ENCODE data around the gene PRDM16.

PRDM16 gene

DNA sequence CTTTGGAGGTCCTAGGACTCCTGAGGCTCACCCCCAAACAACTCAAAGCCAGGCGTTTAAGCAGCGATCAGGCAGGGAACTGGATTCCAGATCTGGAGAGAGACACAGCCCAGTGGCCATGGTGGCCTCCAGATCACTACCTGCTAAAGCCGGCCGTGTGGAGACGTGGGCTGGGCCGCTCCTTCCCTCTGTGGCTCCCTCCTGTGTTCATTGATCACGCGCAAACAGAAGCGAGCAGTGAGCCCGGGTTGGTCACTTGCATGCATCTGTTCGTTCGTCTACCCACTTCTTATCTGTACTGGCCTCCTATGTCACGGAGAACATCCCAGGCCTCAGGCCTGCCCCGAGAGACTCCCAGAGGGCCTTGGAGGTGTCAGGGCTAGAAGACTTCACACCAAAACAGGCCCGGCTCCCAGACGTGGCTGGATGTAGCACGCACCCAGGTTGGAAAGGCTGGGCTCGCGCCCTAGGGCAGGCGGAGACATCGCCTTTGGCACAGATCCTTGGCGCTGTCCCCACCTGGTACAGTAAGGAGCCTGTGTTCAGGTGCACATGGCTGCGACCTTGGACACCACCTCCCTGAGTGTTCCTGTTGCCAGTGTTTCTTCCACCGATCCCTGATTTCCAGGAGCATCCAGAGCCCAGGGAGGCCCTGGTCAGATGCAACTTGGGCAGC is 308.7 kb downstream of the PRDM16 start:
- TF ChIP-seq, protein P1, sequence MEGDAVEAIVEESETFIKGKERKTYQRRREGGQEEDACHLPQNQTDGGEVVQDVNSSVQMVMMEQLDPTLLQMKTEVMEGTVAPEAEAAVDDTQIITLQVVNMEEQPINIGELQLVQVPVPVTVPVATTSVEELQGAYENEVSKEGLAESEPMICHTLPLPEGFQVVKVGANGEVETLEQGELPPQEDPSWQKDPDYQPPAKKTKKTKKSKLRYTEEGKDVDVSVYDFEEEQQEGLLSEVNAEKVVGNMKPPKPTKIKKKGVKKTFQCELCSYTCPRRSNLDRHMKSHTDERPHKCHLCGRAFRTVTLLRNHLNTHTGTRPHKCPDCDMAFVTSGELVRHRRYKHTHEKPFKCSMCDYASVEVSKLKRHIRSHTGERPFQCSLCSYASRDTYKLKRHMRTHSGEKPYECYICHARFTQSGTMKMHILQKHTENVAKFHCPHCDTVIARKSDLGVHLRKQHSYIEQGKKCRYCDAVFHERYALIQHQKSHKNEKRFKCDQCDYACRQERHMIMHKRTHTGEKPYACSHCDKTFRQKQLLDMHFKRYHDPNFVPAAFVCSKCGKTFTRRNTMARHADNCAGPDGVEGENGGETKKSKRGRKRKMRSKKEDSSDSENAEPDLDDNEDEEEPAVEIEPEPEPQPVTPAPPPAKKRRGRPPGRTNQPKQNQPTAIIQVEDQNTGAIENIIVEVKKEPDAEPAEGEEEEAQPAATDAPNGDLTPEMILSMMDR (IDR thresholded peaks at IDR 0.05; ENCODE audit: borderline replicate concordance, control extremely low read depth, extremely low read depth, insufficient read depth, missing control alignments) = no peak
- DNase-seq (ENCODE audit: low spot score) = no peak
- in situ Hi-C loops (cut with MboI; ENCODE audit: low sequenced_read_pairs, unreplicated experiment) = no loop called here

DNA sequence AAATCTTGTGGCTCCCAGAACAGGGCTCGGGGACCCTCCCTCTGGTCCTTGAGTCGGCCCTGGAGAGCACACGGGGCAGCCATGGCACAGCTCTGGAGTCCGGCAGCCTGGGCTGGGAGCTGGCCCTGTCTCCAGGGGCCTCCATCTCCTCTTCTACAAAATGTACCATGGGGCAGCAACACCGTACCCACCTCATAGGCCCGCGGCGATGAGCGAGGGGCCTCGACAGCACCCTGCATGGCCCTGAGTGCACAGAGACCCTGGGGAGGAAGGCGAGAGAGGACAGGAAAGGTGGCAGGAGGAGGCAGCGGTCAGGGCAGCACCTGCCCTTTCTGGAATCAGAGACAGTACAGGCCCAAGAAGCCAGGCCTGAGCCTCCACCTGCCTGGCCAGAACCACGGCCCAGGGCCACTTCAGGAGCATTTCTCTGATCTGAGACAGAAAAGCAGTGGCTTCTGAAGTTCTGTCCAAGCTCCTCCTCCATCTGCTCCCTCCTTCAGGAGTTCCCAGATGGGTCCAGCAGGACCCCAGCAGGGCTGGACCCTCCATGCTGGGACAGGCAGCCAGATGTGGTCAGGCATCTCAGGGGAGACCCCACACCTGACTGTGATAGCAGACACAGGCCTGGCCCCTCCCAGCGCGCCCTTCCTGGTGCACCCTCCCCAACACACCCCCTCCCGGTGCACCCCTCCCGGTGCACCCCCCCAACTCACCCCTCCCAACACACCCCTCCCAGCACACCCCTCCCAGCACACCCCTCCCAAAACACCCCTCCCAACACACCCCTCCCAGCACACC is 309.6 kb downstream of the PRDM16 start:
- no peak for DNase-seq (ENCODE audit: low spot score)
- TF ChIP-seq, protein P1 (IDR thresholded peaks at IDR 0.05; ENCODE audit: borderline replicate concordance, control extremely low read depth, extremely low read depth, insufficient read depth, missing control alignments) = no peak
- in situ Hi-C loops (cut with MboI; ENCODE audit: low sequenced_read_pairs, unreplicated experiment) = no loop called here

DNA sequence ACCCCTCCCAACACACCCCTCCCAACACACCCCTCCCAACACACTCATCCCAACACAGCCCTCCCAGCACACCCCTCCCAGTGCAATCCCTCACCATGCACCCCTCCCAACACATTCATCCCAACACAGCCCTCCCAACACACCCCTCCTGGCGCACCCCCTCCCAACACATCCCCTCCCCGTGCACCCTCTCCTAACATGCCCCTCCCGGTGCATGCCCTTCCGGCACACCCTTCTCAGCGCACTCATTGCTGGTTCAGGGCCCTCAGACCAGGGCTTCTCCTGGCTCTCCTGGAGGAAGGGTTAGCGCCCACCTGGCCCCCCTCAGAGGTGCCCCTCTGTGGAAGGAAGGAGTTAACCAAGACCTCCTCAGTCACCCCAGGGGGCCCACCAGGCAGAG is 310.9 kb downstream of the PRDM16 start:
- no peak for DNase-seq (ENCODE audit: low spot score)
- TF ChIP-seq, protein P1 (IDR thresholded peaks at IDR 0.05; ENCODE audit: borderline replicate concordance, control extremely low read depth, extremely low read depth, insufficient read depth, missing control alignments) = no peak
- in situ Hi-C loops (cut with MboI; ENCODE audit: low sequenced_read_pairs, unreplicated experiment) = no loop called here

DNA sequence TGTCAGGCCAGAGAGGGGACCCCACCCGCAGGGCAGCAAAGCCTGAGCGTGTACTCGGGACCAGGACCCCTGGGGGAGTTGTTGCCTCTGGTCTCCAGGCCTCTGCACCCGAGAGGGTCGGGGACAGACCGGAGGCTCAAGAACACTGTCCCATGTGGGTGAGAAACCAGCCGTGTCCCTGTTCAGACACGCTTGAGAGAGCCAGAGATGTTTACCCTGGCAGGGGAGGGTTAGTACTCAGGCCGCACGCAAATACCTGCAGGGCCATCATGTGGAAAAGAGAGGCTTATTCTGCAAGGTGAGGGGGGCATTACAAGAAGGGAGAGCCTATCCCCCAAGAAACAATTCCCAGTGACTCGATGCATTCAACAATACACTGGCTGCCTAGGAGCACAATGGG is 311.5 kb downstream of the PRDM16 start:
- TF ChIP-seq, protein P1 (IDR thresholded peaks at IDR 0.05; ENCODE audit: borderline replicate concordance, control extremely low read depth, extremely low read depth, insufficient read depth, missing control alignments) = no peak
- in situ Hi-C loops (cut with MboI; ENCODE audit: low sequenced_read_pairs, unreplicated experiment) = no loop called here
- DNase-seq (ENCODE audit: low spot score) = no peak

DNA sequence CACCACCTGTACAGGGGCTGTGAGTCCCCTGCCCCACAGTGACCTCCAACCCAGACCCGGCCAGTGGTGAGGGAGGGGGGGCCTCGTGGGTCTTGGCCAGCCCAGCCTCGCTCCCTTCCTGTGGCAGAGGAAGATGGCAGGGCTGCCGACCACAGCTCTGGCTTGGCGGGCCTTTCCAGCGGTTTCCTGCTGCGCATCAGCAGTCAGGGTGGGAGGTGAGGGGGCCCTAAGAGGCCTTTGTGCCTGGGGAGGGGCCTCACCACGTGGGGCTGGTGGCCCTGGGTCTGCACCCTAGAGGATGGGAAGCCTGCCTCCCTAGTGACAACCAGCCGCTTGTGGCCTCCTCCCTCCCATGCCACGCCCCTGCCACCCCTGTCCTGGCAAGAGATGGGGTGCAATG is 312.9 kb downstream of the PRDM16 start:
- TF ChIP-seq, protein P1 (IDR thresholded peaks at IDR 0.05; ENCODE audit: borderline replicate concordance, control extremely low read depth, extremely low read depth, insufficient read depth, missing control alignments) = no peak
- no peak for DNase-seq (ENCODE audit: low spot score)
- in situ Hi-C loops (cut with MboI; ENCODE audit: low sequenced_read_pairs, unreplicated experiment) = no loop called here

DNA sequence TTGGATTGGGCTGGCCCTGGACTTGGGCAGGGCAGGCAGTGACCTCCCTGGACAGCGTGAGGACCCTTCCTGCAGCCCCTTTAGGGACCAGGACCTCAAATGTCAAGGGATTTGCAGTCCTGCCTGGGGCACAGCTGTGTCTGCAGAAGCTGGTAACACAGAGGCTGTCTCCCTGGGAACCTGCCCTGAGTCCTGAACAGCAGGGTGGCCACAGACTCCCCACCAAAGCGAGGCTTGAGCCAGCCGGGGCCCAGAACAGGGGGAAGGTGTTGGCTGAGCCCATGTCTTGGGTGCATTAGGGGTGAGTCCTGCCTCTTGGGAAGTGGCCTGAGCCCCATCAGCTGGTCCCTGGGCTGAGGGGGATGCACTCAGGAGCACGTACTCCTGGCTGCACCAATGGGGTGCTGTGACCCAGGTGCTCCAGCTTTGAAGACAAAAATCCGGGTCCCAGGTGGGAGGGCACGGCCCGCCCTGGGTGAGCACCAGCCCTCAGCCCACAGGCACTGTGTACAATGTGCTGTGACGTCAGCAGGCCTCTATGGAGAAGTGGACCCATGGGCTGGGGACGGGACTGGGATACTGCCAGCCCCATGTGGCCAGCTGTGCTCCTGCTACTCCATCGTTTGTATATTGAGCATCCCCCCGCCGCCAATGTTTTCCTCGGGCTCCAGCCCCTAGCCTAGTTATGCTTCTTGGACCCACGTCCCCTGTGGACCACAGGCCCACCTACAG is 313.5 kb downstream of the PRDM16 start:
- in situ Hi-C loops (cut with MboI; ENCODE audit: low sequenced_read_pairs, unreplicated experiment) = no loop called here

More for the DNA sequence above, 313.5 kb downstream of the PRDM16 start:
- no peak for DNase-seq (ENCODE audit: low spot score)
- TF ChIP-seq, protein P1 (IDR thresholded peaks at IDR 0.05; ENCODE audit: borderline replicate concordance, control extremely low read depth, extremely low read depth, insufficient read depth, missing control alignments) = no peak
